Progenitor cell of endocrine pancreas (in vitro differentiated cells): ENCODE results near the gene PCP4. TPM values are rescaled to one million over a fixed set of nuclear protein-coding genes. Genes with fewer than 3 reads are reported as not detected.

Experiments used
- DNase-seq: peaks from one replicate; pipeline ENCODE4 v3.0.0; 2021; ENCODE audit warnings: low spot score; ENCODE audit not compliant: unreplicated experiment
- H3K27ac Mint-ChIP-seq: 2 replicates; pipeline ENCODE4 v1.8.0; 2021; ENCODE audit warnings: mild to moderate bottlenecking, moderate library complexity, mixed read lengths
- H3K27me3 Mint-ChIP-seq: 2 replicates; pipeline ENCODE4 v1.8.0; 2021; ENCODE audit warnings: mixed read lengths
- H3K36me3 Mint-ChIP-seq: 2 replicates; pipeline ENCODE4 v1.8.0; 2022; ENCODE audit warnings: mixed read lengths; ENCODE audit not compliant: insufficient read depth
- H3K4me1 Mint-ChIP-seq: 2 replicates; pipeline ENCODE4 v1.8.0; 2021; ENCODE audit warnings: low read depth, mixed read lengths
- H3K4me3 Mint-ChIP-seq: 2 replicates; pipeline ENCODE4 v1.8.0; 2021; ENCODE audit warnings: low read depth, mild to moderate bottlenecking, moderate library complexity, mixed read lengths
- H3K9me3 Mint-ChIP-seq: 2 replicates; pipeline ENCODE4 v1.8.0; 2021; ENCODE audit warnings: low read depth, mixed read lengths
- total RNA-seq: library from RNA; stranded (reverse); gene quantifications from 2 replicates; pipeline ENCODE4 v1.2.1, GENCODE V29; 2021
- TF ChIP-seq, protein P1 (sequence below): fragments of 200-600 bp; sonication (generic); IDR thresholded peaks from one replicate; pipeline ENCODE4 v1.5.0; 2021; ENCODE audit warnings: antibody characterized with exemption, mild to moderate bottlenecking; ENCODE audit not compliant: unreplicated experiment

Gene PCP4
- total RNA-seq, 1 donor from 2014 or later = 2.0 TPM

DNA sequence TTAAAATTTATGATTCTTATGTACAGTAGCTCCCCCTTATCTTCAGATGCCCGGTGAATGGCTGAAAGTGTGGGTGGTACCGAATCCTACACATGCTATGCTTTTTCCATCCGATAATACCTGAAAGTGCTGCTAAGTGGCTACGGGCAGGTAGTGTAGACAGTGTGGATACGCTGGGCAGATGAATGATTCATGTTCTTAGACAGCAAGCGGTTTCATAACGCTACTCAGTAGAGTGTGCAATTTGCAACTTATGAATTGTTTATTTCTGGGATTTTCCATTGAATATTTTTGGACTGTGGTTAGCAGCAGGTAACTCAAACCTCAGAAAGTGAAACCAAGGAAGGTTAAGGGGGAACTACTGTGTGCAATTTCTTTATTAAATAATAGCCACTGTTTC, 7.5 kb downstream of the PCP4 start:
- Mint-ChIP-seq H3K27me3 (peaks cover 4% of the 10 kb centered on the region), H3K4me1 (no peaks in the 10 kb centered on the region), H3K27ac (no peak overlapping the region), H3K4me3 (no peak overlapping the region), H3K9me3 (no peaks in the 10 kb centered on the region), H3K36me3 (no peaks in the 10 kb centered on the region)
- DNase-seq = no peak
- TF ChIP-seq, protein P1, sequence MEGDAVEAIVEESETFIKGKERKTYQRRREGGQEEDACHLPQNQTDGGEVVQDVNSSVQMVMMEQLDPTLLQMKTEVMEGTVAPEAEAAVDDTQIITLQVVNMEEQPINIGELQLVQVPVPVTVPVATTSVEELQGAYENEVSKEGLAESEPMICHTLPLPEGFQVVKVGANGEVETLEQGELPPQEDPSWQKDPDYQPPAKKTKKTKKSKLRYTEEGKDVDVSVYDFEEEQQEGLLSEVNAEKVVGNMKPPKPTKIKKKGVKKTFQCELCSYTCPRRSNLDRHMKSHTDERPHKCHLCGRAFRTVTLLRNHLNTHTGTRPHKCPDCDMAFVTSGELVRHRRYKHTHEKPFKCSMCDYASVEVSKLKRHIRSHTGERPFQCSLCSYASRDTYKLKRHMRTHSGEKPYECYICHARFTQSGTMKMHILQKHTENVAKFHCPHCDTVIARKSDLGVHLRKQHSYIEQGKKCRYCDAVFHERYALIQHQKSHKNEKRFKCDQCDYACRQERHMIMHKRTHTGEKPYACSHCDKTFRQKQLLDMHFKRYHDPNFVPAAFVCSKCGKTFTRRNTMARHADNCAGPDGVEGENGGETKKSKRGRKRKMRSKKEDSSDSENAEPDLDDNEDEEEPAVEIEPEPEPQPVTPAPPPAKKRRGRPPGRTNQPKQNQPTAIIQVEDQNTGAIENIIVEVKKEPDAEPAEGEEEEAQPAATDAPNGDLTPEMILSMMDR = no peak

DNA sequence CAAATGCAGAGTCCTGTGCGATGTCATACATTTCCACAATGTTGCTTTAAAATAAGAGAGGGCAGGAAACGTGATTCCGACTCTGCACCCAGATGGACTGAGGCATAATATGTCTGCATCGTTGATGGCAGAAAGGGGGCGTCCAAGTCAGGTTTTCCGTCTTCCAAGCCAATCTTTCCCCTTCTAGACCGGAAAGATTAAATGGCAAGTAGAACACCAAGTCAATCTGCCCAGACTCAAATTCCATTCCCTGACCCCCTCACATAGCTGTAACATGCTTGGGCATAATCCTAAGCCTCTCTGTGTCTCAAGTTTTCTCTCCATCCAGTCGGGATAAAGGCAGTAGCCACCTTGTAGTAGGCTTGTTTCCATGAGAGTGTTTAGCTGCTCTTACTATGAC, 14.4 kb downstream of the PCP4 start:
- Mint-ChIP-seq H3K36me3 (no peaks in the 10 kb centered on the region), H3K4me3 (no peak overlapping the region), H3K9me3 (no peaks in the 10 kb centered on the region), H3K27me3 (no peaks in the 10 kb centered on the region), H3K4me1 (peaks cover 9% of the 10 kb centered on the region), H3K27ac (no peak overlapping the region)
- TF ChIP-seq, protein P1 = no peak
- DNase-seq = no peak

DNA sequence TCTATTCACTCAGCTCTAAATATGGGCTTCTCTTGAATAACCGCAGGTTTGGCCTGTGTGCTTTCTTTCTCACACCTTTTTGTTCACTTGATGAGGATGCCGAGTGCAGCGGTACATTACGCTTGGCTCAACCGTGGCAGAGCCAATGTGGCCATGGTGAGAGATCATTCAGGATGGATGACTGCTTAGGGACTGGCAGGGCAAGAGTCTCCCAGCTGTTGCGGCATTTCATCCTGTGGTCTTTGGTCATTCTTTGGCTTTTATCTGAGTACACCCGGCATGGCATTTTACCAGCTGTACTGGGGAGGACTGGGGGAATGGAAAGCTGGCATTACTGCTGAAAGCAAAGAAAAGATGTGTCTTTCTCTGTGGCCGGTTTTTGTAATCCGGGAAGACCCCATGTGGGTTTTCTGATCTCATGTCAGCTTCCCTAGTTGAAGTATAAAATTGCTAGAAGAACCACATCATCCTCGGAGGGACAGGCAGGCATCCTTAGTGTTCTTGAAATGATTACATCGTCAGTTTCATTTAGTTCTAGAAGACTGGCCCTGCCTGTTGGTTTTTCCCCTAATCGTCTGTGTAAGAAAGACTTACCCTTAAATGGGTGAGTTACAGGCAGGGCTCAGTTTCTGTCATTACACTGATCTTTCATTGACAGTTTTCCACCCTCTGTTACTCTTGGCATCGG, 15.1 kb downstream of the PCP4 start:
- DNase-seq = no peak
- Mint-ChIP-seq H3K27me3 (no peaks in the 10 kb centered on the region), H3K4me1 (peaks cover 9% of the 10 kb centered on the region), H3K4me3 (no peak overlapping the region), H3K36me3 (no peaks in the 10 kb centered on the region), H3K27ac (no peak overlapping the region), H3K9me3 (no peaks in the 10 kb centered on the region)
- TF ChIP-seq, protein P1 = no peak

GRCh38 chr21:39882839-39883195, 15.6 kb downstream of the PCP4 start:
- no peak overlapping the region for H3K27ac Mint-ChIP-seq
- H3K36me3 Mint-ChIP-seq = no peaks in the 10 kb centered on the region
- no peaks in the 10 kb centered on the region for H3K9me3 Mint-ChIP-seq
- DNase-seq = no peak
- no peaks in the 10 kb centered on the region for H3K27me3 Mint-ChIP-seq
- TF ChIP-seq, protein P1 = no peak
- peaks cover 9% of the 10 kb centered on the region for H3K4me1 Mint-ChIP-seq
- no peak overlapping the region for H3K4me3 Mint-ChIP-seq

- H3K27ac Mint-ChIP-seq = no peak overlapping the region
- no peaks in the 10 kb centered on the region for H3K9me3 Mint-ChIP-seq
- DNase-seq = no peak
- no peaks in the 10 kb centered on the region for H3K36me3 Mint-ChIP-seq
- H3K27me3 Mint-ChIP-seq = no peaks in the 10 kb centered on the region
- no peak overlapping the region for H3K4me3 Mint-ChIP-seq
- H3K4me1 Mint-ChIP-seq = peaks cover 8% of the 10 kb centered on the region
- TF ChIP-seq, protein P1 = no peak
These were observed 18.0 kb downstream of the PCP4 start for GRCh38 chr21:39885119-39885848.
